Esophagus squamous epithelium (tissue), 4 donors: ENCODE measurements around the gene SCN2B.

Experiments used
- POLR2A ChIP-seq, 4 donors: fragments of 450-650 bp; IDR thresholded peaks; one replicate each; pipeline ENCODE4 v1.6.1; 2017; ENCODE audit warnings: antibody characterized with exemption in 4 of 4, mild to moderate bottlenecking in 4 of 4, moderate library complexity in 3 of 4
- TF ChIP-seq, protein P1 (sequence below), 6 experiments: fragments of 450-650 bp in 4 of 6; fragments of 200-600 bp in 2 of 6; sonication (generic) in 2 of 6; IDR thresholded peaks; one replicate each; pipeline ENCODE4 v1.5.1; 2016 to 2019; ENCODE audit warnings: antibody characterized with exemption in 6 of 6, mild to moderate bottlenecking in 4 of 6, moderate library complexity in 4 of 6

- TF ChIP-seq, protein P1, sequence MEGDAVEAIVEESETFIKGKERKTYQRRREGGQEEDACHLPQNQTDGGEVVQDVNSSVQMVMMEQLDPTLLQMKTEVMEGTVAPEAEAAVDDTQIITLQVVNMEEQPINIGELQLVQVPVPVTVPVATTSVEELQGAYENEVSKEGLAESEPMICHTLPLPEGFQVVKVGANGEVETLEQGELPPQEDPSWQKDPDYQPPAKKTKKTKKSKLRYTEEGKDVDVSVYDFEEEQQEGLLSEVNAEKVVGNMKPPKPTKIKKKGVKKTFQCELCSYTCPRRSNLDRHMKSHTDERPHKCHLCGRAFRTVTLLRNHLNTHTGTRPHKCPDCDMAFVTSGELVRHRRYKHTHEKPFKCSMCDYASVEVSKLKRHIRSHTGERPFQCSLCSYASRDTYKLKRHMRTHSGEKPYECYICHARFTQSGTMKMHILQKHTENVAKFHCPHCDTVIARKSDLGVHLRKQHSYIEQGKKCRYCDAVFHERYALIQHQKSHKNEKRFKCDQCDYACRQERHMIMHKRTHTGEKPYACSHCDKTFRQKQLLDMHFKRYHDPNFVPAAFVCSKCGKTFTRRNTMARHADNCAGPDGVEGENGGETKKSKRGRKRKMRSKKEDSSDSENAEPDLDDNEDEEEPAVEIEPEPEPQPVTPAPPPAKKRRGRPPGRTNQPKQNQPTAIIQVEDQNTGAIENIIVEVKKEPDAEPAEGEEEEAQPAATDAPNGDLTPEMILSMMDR (IDR thresholded peaks at IDR 0.05) = no peak
- no peak for TF ChIP-seq POLR2A (IDR thresholded peaks at IDR 0.05)
Measured at GRCh38 chr11:118151431-118151830, 25.0 kb downstream of the SCN2B start.
